Loucy (cell line): Measurements from ENCODE around the gene GPR150.

Experiments used
- CTCF ChIP-seq: fragments of 200-600 bp; sonication (generic); conservative IDR thresholded peaks from 2 replicates; pipeline ENCODE4 v1.5.1; 2014; ENCODE audit warnings: mild to moderate bottlenecking, antibody characterized with exemption, low read length
- EZH2phosphoT487 ChIP-seq: fragments of 200-600 bp; IDR thresholded peaks from 2 replicates; pipeline ENCODE4 v1.6.1; 2018; ENCODE audit warnings: antibody characterized with exemption, mild to moderate bottlenecking, moderate library complexity, borderline replicate concordance

- no peak for TF ChIP-seq CTCF
- TF ChIP-seq EZH2phosphoT487, result no peak
Measured at GRCh38 chr5:95581576-95581975, 38.3 kb upstream of the GPR150 start.
